GM21390 (cell line): ENCODE measurements around the gene SIM2.

ENCODE experiments used
- ATAC-seq: cut with Tn5 transposase; IDR thresholded peaks from one replicate; pipeline ENCODE4 v1.9.1; 2021; ENCODE audit not compliant: unreplicated experiment

SIM2 gene

GRCh38 chr21:36798491-36798890, 99.6 kb downstream of the SIM2 start:
- no peak for ATAC-seq
